K562 (cell line): Measurements from ENCODE around the gene CTF1. TPM values are rescaled to one million over a fixed set of nuclear protein-coding genes. Genes with fewer than 3 reads are reported as not detected.
A peak's percentile ranks its signal among the peaks of the same experiment; 100 is the strongest.

Experiments used
- ATF1 ChIP-seq, 2 experiments: fragments of 450-650 bp in 1 of 2; IDR thresholded peaks; 2 replicates each; pipeline ENCODE4 v1.6.1; 2016; ENCODE audit warnings: missing compliant biosample characterization in 1 of 2, missing genetic modification characterization in 1 of 2
- BMI1 ChIP-seq: fragments of 150-350 bp; IDR thresholded peaks from 2 replicates; pipeline ENCODE4 v1.6.1; 2014; ENCODE audit warnings: low read length
- ETV1 ChIP-seq: fragments of 450-650 bp; conservative IDR thresholded peaks from 2 replicates; pipeline ENCODE4 v1.6.1; 2016; ENCODE audit warnings: missing genetic modification characterization, control low read depth, low read depth, missing compliant biosample characterization
- polyA plus RNA-seq, 8 experiments: library from polyadenylated mRNA; depleted of rRNA in 4 of 8; stranded (reverse) in 5 of 8; unstranded in 3 of 8; fragments of >200 nt; fragmentation: Nextera tagmentation in 2 of 8; fragmentation: Illumina TruSeq in 1 of 8; extraction: Ambion mirVana in 2 of 8; extraction: Trizol in 1 of 8; gene quantifications; 2 replicates each; pipeline versions ENCODE4 v1.2.1 to v1.2.3, GENCODE V29; 2011 to 2014; ENCODE audit warnings: inconsistent platforms in 1 of 8, missing spikeins in 1 of 8
- total RNA-seq, 7 experiments: library from RNA; depleted of rRNA in 6 of 7; stranded (reverse); fragments of >200 nt in 6 of 7; fragmentation: Illumina TruSeq in 2 of 7; extraction: Trizol in 2 of 7; gene quantifications; 2 replicates each; pipeline versions ENCODE4 v1.2.1 to v1.2.3, GENCODE V29; 2011 to 2021; ENCODE audit warnings: low replicate concordance in 1 of 7
- TF ChIP-seq, protein P1 (sequence below): fragments of 150-350 bp; conservative IDR thresholded peaks from 2 replicates; pipeline ENCODE4 v1.6.1; 2014; ENCODE audit warnings: low read length
- TF ChIP-seq, protein P2 (sequence below): fragments of 250-450 bp; sonication (Bioruptor Pico); IDR thresholded peaks from 2 replicates; pipeline ENCODE4 v1.4.0; 2020; ENCODE audit warnings: mild to moderate bottlenecking
- TF ChIP-seq, protein P3 (sequence below): fragments of 450-650 bp; IDR thresholded peaks from 2 replicates; pipeline ENCODE4 v1.6.1; 2016; ENCODE audit warnings: mild to moderate bottlenecking
- TF ChIP-seq, protein P4 (sequence below): fragments of 450-650 bp; IDR thresholded peaks from 2 replicates; pipeline ENCODE4 v1.6.1; 2016; ENCODE audit warnings: low read depth
- TF ChIP-seq, protein P5 (sequence below): fragments of 450-650 bp; IDR thresholded peaks from 2 replicates; pipeline ENCODE4 v1.6.1; 2016
- TF ChIP-seq, protein P6 (sequence below): IDR thresholded peaks from 2 replicates; pipeline ENCODE4 v1.6.1; 2014; ENCODE audit warnings: antibody characterized with exemption

Gene CTF1
- total and polyA plus RNA-seq, 9 of the 15 experiments (the other 6 are each of a cell fraction or from before 2014, with no cell fraction given), result 0.24 to 2.5 (median 0.44) TPM

DNA sequence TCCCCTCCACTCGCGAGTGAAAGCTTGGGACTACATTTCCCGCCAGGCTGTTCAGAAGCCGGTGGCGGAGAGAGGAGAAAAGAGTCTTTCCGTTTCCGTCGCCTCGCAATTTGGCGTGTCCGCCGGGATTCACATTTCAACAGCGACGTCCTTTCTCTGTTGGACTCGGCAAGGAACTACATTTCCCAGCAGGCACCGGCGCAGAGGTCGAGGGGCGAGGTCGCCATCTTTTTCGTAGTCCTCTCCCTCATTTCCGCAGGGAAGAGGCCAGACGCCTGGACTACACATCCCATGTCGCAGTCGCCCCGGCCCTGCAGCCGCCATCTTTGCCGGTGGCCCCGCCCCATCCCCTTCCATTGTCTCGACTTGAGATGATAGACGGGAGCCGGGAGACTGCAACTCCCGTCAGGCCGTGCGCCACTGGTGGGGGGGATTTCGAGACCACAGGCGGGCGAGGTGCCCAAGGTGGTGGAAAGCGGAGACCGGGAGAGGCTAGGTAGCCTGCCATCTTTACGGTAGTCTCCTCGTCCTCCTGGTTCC is 26.1 kb downstream of the CTF1 start (continued):
- TF ChIP-seq ETV1 (tag), result peak; percentile 67
- TF ChIP-seq, protein P1, sequence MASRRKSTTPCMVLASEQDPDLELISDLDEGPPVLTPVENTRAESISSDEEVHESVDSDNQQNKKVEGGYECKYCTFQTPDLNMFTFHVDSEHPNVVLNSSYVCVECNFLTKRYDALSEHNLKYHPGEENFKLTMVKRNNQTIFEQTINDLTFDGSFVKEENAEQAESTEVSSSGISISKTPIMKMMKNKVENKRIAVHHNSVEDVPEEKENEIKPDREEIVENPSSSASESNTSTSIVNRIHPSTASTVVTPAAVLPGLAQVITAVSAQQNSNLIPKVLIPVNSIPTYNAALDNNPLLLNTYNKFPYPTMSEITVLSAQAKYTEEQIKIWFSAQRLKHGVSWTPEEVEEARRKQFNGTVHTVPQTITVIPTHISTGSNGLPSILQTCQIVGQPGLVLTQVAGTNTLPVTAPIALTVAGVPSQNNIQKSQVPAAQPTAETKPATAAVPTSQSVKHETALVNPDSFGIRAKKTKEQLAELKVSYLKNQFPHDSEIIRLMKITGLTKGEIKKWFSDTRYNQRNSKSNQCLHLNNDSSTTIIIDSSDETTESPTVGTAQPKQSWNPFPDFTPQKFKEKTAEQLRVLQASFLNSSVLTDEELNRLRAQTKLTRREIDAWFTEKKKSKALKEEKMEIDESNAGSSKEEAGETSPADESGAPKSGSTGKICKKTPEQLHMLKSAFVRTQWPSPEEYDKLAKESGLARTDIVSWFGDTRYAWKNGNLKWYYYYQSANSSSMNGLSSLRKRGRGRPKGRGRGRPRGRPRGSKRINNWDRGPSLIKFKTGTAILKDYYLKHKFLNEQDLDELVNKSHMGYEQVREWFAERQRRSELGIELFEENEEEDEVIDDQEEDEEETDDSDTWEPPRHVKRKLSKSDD, result peak; percentile 61; the same call in 1 of the 2 replicates
- TF ChIP-seq, protein P2, sequence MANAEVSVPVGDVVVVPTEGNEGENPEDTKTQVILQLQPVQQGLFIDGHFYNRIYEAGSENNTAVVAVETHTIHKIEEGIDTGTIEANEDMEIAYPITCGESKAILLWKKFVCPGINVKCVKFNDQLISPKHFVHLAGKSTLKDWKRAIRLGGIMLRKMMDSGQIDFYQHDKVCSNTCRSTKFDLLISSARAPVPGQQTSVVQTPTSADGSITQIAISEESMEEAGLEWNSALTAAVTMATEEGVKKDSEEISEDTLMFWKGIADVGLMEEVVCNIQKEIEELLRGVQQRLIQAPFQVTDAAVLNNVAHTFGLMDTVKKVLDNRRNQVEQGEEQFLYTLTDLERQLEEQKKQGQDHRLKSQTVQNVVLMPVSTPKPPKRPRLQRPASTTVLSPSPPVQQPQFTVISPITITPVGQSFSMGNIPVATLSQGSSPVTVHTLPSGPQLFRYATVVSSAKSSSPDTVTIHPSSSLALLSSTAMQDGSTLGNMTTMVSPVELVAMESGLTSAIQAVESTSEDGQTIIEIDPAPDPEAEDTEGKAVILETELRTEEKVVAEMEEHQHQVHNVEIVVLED (CRISPR knock-in tag), result peak; percentile 68
- TF ChIP-seq, protein P3, sequence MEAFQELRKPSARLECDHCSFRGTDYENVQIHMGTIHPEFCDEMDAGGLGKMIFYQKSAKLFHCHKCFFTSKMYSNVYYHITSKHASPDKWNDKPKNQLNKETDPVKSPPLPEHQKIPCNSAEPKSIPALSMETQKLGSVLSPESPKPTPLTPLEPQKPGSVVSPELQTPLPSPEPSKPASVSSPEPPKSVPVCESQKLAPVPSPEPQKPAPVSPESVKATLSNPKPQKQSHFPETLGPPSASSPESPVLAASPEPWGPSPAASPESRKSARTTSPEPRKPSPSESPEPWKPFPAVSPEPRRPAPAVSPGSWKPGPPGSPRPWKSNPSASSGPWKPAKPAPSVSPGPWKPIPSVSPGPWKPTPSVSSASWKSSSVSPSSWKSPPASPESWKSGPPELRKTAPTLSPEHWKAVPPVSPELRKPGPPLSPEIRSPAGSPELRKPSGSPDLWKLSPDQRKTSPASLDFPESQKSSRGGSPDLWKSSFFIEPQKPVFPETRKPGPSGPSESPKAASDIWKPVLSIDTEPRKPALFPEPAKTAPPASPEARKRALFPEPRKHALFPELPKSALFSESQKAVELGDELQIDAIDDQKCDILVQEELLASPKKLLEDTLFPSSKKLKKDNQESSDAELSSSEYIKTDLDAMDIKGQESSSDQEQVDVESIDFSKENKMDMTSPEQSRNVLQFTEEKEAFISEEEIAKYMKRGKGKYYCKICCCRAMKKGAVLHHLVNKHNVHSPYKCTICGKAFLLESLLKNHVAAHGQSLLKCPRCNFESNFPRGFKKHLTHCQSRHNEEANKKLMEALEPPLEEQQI, result no peak
- TF ChIP-seq, protein P4, sequence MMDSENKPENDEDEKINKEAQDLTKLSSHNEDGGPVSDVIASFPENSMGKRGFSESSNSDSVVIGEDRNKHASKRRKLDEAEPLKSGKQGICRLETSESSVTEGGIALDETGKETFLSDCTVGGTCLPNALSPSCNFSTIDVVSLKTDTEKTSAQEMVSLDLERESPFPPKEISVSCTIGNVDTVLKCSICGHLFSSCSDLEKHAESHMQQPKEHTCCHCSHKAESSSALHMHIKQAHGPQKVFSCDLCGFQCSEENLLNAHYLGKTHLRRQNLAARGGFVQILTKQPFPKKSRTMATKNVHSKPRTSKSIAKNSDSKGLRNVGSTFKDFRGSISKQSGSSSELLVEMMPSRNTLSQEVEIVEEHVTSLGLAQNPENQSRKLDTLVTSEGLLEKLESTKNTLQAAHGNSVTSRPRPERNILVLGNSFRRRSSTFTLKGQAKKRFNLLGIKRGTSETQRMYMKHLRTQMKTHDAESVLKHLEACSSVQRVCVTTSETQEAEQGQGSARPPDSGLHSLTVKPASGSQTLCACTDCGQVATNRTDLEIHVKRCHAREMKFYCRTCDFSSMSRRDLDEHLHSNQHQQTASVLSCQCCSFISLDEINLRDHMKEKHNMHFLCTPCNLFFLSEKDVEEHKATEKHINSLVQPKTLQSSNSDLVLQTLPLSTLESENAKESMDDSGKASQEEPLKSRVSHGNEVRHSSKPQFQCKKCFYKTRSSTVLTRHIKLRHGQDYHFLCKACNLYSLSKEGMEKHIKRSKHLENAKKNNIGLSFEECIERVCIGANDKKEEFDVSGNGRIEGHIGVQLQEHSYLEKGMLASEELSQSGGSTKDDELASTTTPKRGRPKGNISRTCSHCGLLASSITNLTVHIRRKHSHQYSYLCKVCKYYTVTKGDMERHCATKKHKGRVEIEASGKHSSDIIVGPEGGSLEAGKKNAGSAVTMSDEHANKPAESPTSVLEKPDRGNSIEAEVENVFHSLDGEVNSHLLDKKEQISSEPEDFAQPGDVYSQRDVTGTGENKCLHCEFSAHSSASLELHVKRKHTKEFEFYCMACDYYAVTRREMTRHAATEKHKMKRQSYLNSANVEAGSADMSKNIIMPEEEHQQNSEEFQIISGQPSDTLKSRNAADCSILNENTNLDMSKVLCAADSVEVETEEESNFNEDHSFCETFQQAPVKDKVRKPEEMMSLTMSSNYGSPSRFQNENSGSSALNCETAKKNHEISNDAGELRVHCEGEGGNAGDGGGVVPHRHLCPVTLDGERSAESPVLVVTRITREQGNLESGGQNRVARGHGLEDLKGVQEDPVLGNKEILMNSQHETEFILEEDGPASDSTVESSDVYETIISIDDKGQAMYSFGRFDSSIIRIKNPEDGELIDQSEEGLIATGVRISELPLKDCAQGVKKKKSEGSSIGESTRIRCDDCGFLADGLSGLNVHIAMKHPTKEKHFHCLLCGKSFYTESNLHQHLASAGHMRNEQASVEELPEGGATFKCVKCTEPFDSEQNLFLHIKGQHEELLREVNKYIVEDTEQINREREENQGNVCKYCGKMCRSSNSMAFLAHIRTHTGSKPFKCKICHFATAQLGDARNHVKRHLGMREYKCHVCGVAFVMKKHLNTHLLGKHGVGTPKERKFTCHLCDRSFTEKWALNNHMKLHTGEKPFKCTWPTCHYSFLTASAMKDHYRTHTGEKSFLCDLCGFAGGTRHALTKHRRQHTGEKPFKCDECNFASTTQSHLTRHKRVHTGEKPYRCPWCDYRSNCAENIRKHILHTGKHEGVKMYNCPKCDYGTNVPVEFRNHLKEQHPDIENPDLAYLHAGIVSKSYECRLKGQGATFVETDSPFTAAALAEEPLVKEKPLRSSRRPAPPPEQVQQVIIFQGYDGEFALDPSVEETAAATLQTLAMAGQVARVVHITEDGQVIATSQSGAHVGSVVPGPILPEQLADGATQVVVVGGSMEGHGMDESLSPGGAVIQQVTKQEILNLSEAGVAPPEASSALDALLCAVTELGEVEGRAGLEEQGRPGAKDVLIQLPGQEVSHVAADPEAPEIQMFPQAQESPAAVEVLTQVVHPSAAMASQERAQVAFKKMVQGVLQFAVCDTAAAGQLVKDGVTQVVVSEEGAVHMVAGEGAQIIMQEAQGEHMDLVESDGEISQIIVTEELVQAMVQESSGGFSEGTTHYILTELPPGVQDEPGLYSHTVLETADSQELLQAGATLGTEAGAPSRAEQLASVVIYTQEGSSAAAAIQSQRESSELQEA, result peak; percentile 66
- peak; percentile 58; the same call in 1 of the 2 replicates for TF ChIP-seq ATF1 (CRISPR knock-in tag; IDR thresholded peaks at IDR 0.05)
- peak; percentile 97 for TF ChIP-seq ATF1 (tag; IDR thresholded peaks at IDR 0.05)
- TF ChIP-seq, protein P5, sequence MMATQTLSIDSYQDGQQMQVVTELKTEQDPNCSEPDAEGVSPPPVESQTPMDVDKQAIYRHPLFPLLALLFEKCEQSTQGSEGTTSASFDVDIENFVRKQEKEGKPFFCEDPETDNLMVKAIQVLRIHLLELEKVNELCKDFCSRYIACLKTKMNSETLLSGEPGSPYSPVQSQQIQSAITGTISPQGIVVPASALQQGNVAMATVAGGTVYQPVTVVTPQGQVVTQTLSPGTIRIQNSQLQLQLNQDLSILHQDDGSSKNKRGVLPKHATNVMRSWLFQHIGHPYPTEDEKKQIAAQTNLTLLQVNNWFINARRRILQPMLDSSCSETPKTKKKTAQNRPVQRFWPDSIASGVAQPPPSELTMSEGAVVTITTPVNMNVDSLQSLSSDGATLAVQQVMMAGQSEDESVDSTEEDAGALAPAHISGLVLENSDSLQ, result peak; percentile 97
- TF ChIP-seq, protein P6, sequence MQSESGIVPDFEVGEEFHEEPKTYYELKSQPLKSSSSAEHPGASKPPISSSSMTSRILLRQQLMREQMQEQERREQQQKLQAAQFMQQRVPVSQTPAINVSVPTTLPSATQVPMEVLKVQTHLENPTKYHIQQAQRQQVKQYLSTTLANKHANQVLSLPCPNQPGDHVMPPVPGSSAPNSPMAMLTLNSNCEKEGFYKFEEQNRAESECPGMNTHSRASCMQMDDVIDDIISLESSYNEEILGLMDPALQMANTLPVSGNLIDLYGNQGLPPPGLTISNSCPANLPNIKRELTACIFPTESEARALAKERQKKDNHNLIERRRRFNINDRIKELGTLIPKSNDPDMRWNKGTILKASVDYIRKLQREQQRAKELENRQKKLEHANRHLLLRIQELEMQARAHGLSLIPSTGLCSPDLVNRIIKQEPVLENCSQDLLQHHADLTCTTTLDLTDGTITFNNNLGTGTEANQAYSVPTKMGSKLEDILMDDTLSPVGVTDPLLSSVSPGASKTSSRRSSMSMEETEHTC, result no peak
- TF ChIP-seq BMI1, result no peak
